HL-60 (cell line): ENCODE measurements around the gene MDGA2.

Experiments used
- CTCF ChIP-seq: IDR thresholded peaks from one replicate; pipeline ENCODE4 v1.5.1; 2011; ENCODE audit warnings: low read length, control low read depth, inconsistent platforms; ENCODE audit not compliant: insufficient read depth
- GABPA ChIP-seq: IDR thresholded peaks from 2 replicates; pipeline ENCODE4 v1.6.1; 2012; ENCODE audit warnings: low read depth
- POLR2AphosphoS5 ChIP-seq: IDR thresholded peaks from 2 replicates; pipeline ENCODE4 v1.6.1; 2012; ENCODE audit warnings: low read depth
- REST ChIP-seq: IDR thresholded peaks from 2 replicates; pipeline ENCODE4 v1.6.1; 2012; ENCODE audit warnings: low read depth; ENCODE audit not compliant: insufficient replicate concordance
- SPI1 ChIP-seq: IDR thresholded peaks from 2 replicates; pipeline ENCODE4 v1.6.1; 2012; ENCODE audit warnings: low read depth, mild to moderate bottlenecking, borderline replicate concordance

DNA sequence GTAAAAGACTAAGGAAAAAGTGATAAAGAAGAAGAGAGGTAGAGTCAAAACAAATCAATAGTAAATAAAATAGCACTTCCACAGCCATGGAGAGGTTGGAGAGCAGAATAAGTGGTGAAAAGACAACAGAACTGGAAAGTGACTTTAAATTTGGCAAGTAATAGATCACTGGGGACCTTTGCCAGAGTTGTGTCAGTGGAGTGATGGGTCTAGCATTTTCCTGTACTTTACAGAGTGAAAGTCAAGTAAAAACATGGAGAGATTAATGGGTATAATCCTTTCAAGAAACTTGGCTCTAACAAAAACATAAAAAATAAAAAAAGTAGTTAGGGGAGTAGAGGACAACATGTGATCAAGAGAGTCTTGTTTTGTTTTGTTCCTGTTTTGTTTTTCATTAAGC, 521.7 kb downstream of the MDGA2 start:
- TF ChIP-seq CTCF, result no peak
- no peak for TF ChIP-seq SPI1
- TF ChIP-seq REST, result no peak
- TF ChIP-seq POLR2AphosphoS5, result no peak
- TF ChIP-seq GABPA, result no peak
